Measurements from ENCODE around the gene DVL1. TPM values are rescaled to one million over a fixed set of nuclear protein-coding genes. Genes with fewer than 3 reads are reported as not detected.
"Not testable (repeated sequence)": the region's sequence is repeated elsewhere in the genome, so short reads cannot be mapped to it uniquely, and the experiment has no call there.

DVL1 gene
- polyA plus RNA-seq, 1 donor from 2014 or later = 100 TPM

GRCh38 chr1:1371364-1371745 is 22.1 kb upstream of the DVL1 start:
- Histone ChIP-seq H3K9ac (ENCODE audit: low read length) (no peak overlapping the region), H3K27ac (ENCODE audit: low read length) (no peak overlapping the region), H3F3A (ENCODE audit: insufficient read depth, low read length, poor library complexity, severe bottlenecking) (no peaks in the 10 kb centered on the region), H3K9me2 (ENCODE audit: insufficient read depth, low read length) (no peaks in the 10 kb centered on the region), H2AFZ (ENCODE audit: low read depth, low read length) (no peak overlapping the region), H4K20me1 (ENCODE audit: insufficient read depth) (no peaks in the 10 kb centered on the region), H3K9me3 (ENCODE audit: low read length) (no peaks in the 10 kb centered on the region), H3K4me2 (ENCODE audit: low read length) (no peak overlapping the region), H3K4me3 (ENCODE audit: low read length) (no peak overlapping the region), H3K36me3 (ENCODE audit: insufficient read depth, low read length) (no peaks in the 10 kb centered on the region), H3K79me2 (replicated peaks; ENCODE audit: insufficient read depth, low read length) (no peaks in the 10 kb centered on the region), H3K27me3 (ENCODE audit: insufficient read depth, low read depth, low read length) (no peaks in the 10 kb centered on the region)
- TF ChIP-seq RAD21 (conservative IDR thresholded peaks at IDR 0.05) = no peak
- no peak for TF ChIP-seq TAF1 (IDR thresholded peaks at IDR 0.05; ENCODE audit: low read depth)
- no peak for TF ChIP-seq POLR2AphosphoS5 (IDR thresholded peaks at IDR 0.05)
- no peak for TF ChIP-seq CTCF (IDR thresholded peaks at IDR 0.05; ENCODE audit: poor library complexity, severe bottlenecking)
- TF ChIP-seq EZH2 (IDR thresholded peaks at IDR 0.05; ENCODE audit: borderline replicate concordance, insufficient read depth, low read length, poor library complexity, severe bottlenecking) = no peak
- TF ChIP-seq REST (IDR thresholded peaks at IDR 0.05; ENCODE audit: borderline replicate concordance) = no peak
- no peak for TF ChIP-seq SMC3 (conservative IDR thresholded peaks at IDR 0.05; ENCODE audit: poor library complexity)
- no peak for TF ChIP-seq EP300 (conservative IDR thresholded peaks at IDR 0.05; ENCODE audit: poor library complexity, severe bottlenecking)
- no peak for TF ChIP-seq MXI1 (conservative IDR thresholded peaks at IDR 0.05; ENCODE audit: poor library complexity, severe bottlenecking)

- Histone ChIP-seq H3K9ac (ENCODE audit: low read length) (no peak overlapping the region), H3K36me3 (ENCODE audit: insufficient read depth, low read length) (no peaks in the 10 kb centered on the region), H3K9me2 (ENCODE audit: insufficient read depth, low read length) (no peaks in the 10 kb centered on the region), H3K27ac (ENCODE audit: low read length) (no peak overlapping the region), H4K20me1 (ENCODE audit: insufficient read depth) (no peaks in the 10 kb centered on the region), H2AFZ (ENCODE audit: low read depth, low read length) (no peak overlapping the region), H3K4me3 (ENCODE audit: low read length) (no peak overlapping the region), H3K27me3 (ENCODE audit: insufficient read depth, low read depth, low read length) (no peaks in the 10 kb centered on the region), H3F3A (ENCODE audit: insufficient read depth, low read length, poor library complexity, severe bottlenecking) (no peaks in the 10 kb centered on the region), H3K79me2 (replicated peaks; ENCODE audit: insufficient read depth, low read length) (no peaks in the 10 kb centered on the region), H3K9me3 (ENCODE audit: low read length) (no peaks in the 10 kb centered on the region), H3K4me2 (ENCODE audit: low read length) (no peak overlapping the region)
- TF ChIP-seq EP300 (conservative IDR thresholded peaks at IDR 0.05; ENCODE audit: poor library complexity, severe bottlenecking) = no peak
- TF ChIP-seq REST (IDR thresholded peaks at IDR 0.05; ENCODE audit: borderline replicate concordance) = no peak
- TF ChIP-seq POLR2AphosphoS5 (IDR thresholded peaks at IDR 0.05) = no peak
- TF ChIP-seq SMC3 (conservative IDR thresholded peaks at IDR 0.05; ENCODE audit: poor library complexity) = no peak
- TF ChIP-seq EZH2 (IDR thresholded peaks at IDR 0.05; ENCODE audit: borderline replicate concordance, insufficient read depth, low read length, poor library complexity, severe bottlenecking) = no peak
- no peak for TF ChIP-seq RAD21 (conservative IDR thresholded peaks at IDR 0.05)
- no peak for TF ChIP-seq CTCF (IDR thresholded peaks at IDR 0.05; ENCODE audit: poor library complexity, severe bottlenecking)
- TF ChIP-seq TAF1 (IDR thresholded peaks at IDR 0.05; ENCODE audit: low read depth) = no peak
- no peak for TF ChIP-seq MXI1 (conservative IDR thresholded peaks at IDR 0.05; ENCODE audit: poor library complexity, severe bottlenecking)
Measured at GRCh38 chr1:1370771-1371300, 21.6 kb upstream of the DVL1 start.

- not testable (repeated sequence) for H3K9me2 ChIP-seq (ENCODE audit: insufficient read depth, low read length); H3K9ac ChIP-seq (ENCODE audit: low read length); H3K27me3 ChIP-seq (ENCODE audit: insufficient read depth, low read depth, low read length); H3K27ac ChIP-seq (ENCODE audit: low read length); H3K4me3 ChIP-seq (ENCODE audit: low read length); H4K20me1 ChIP-seq (ENCODE audit: insufficient read depth); H3K36me3 ChIP-seq (ENCODE audit: insufficient read depth, low read length); H3K9me3 ChIP-seq (ENCODE audit: low read length); H3K79me2 ChIP-seq (replicated peaks; ENCODE audit: insufficient read depth, low read length); H3F3A ChIP-seq (ENCODE audit: insufficient read depth, low read length, poor library complexity, severe bottlenecking); H2AFZ ChIP-seq (ENCODE audit: low read depth, low read length); H3K4me2 ChIP-seq (ENCODE audit: low read length)
Measured at GRCh38 chr1:1370094-1370493, 20.9 kb upstream of the DVL1 start.
